Measurements from ENCODE around the gene ZNF583.

DNA sequence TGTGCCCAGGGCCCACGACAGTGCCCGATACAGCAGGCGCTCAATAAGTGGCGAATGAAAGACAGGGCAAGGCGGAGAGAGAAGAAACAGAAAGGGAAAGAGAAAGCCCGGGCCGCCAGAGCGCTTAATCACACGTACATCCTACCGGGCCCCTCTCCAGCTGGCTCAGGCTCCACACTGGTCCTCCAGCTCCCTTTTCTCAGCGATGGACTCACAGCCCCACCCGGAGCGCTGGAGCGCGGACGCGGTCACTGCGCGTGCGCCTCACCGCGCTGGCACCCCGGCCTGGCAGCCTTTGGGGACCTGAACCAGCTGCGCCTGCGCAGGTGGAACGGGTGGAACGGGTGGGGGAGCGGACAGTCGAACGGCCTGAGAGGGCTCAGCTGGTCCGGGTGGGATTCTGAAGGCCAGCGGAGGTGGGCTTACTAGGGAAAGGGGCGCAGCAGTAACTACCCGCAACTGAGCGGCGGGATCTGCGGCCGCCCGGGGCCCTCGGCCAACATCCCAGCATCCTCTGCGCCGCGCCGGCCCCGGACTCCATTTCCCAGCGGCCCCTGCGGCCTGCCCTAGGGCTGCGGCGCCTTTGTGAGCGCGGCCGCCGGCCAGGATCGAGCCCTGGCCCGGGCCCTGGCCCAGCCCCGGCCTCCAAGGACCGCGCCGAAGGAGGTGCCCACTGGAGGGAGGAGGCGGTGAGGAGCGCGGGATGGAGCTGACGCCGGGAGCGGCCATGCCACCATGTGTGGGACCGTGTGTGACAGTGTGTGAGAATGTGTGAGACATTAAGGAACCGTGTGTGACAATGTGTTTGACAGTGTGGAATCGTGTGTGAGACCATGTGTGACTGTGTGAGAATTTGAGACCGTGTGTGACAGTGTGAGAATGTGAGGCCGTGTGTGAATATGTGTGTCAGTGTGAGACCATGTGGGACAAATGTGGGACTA, at the start of gene ZNF583:
- TF ChIP-seq, protein P1, sequence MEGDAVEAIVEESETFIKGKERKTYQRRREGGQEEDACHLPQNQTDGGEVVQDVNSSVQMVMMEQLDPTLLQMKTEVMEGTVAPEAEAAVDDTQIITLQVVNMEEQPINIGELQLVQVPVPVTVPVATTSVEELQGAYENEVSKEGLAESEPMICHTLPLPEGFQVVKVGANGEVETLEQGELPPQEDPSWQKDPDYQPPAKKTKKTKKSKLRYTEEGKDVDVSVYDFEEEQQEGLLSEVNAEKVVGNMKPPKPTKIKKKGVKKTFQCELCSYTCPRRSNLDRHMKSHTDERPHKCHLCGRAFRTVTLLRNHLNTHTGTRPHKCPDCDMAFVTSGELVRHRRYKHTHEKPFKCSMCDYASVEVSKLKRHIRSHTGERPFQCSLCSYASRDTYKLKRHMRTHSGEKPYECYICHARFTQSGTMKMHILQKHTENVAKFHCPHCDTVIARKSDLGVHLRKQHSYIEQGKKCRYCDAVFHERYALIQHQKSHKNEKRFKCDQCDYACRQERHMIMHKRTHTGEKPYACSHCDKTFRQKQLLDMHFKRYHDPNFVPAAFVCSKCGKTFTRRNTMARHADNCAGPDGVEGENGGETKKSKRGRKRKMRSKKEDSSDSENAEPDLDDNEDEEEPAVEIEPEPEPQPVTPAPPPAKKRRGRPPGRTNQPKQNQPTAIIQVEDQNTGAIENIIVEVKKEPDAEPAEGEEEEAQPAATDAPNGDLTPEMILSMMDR (conservative IDR thresholded peaks at IDR 0.05; ENCODE audit: low read depth, low read length), result no peak
- TF ChIP-seq EZH2 (IDR thresholded peaks at IDR 0.05; ENCODE audit: borderline replicate concordance, low read depth, low read length, poor library complexity, severe bottlenecking), result no peak
